Gastroesophageal sphincter (tissue), 4 donors: Measurements from ENCODE around the gene RAB3IL1. TPM values are rescaled to one million over a fixed set of nuclear protein-coding genes. Genes with fewer than 3 reads are reported as not detected.
"Not testable (repeated sequence)": the region's sequence is repeated elsewhere in the genome, so short reads cannot be mapped to it uniquely, and the experiment has no call there.

Source experiments
- ATAC-seq: fragments of 150-250 bp; one replicate; pipeline ENCODE4 v1.9.1; 2016; ENCODE audit warnings: mild to moderate bottlenecking, moderate library complexity
- H3K27ac ChIP-seq, 4 donors: fragments of 200-600 bp; sonication (generic) in 3 of 4; 1 replicate in 3 of 4; 2 replicates in 1 of 4; pipeline ENCODE4 v1.5.1; 2016 to 2019
- H3K27me3 ChIP-seq: fragments of 200-600 bp; sonication (generic); one replicate; pipeline ENCODE4 v1.5.1; 2019
- H3K36me3 ChIP-seq, 2 donors: fragments of 200-600 bp; sonication (generic); one replicate each; pipeline ENCODE4 v1.5.1; 2019; ENCODE audit warnings: control low read depth in 1 of 2
- H3K4me1 ChIP-seq, 3 donors: fragments of 200-600 bp; sonication (generic); 1 replicate in 2 of 3; 2 replicates in 1 of 3; pipeline ENCODE4 v1.5.1; 2016 to 2019; ENCODE audit warnings: control low read depth in 2 of 3
- H3K4me3 ChIP-seq, 2 donors: fragments of 200-600 bp; sonication (generic); one replicate each; pipeline ENCODE4 v1.5.1; 2019; ENCODE audit warnings: mild to moderate bottlenecking in 1 of 2, moderate library complexity in 1 of 2
- H3K9me3 ChIP-seq, 3 donors: fragments of 200-600 bp; sonication (generic); one replicate each; pipeline ENCODE4 v1.5.1; 2017 to 2019; ENCODE audit warnings: control low read depth in 2 of 3
- EP300 ChIP-seq: sonication (generic); formaldehyde crosslinking; IDR thresholded peaks from one replicate; pipeline ENCODE4 v1.6.1; 2017; ENCODE audit warnings: antibody characterized with exemption, mild to moderate bottlenecking
- POLR2A ChIP-seq, 2 donors: fragments of 450-650 bp; IDR thresholded peaks; one replicate each; pipeline ENCODE4 v1.6.1; 2017; ENCODE audit warnings: antibody characterized with exemption in 2 of 2, mild to moderate bottlenecking in 2 of 2, moderate library complexity in 1 of 2
- POLR2AphosphoS5 ChIP-seq: sonication (generic); formaldehyde crosslinking; IDR thresholded peaks from one replicate; pipeline ENCODE4 v1.6.1; 2017; ENCODE audit warnings: antibody characterized with exemption
- WGBS, 2 donors: methylation state at CpG; one replicate each; pipeline ENCODE4 v1.1.5; 2018; ENCODE audit warnings: low coverage in 1 of 2; 5-methylcytosine and 5-hydroxymethylcytosine counted together
- total RNA-seq, 4 donors: library from RNA; depleted of rRNA; stranded (reverse); fragments of >200 nt; gene quantifications; one replicate each; pipeline ENCODE4 v1.1.0, GENCODE V29; 2016
- TF ChIP-seq, protein P1 (sequence below), 4 experiments: fragments of 200-600 bp in 2 of 4; fragments of 450-650 bp in 2 of 4; sonication (generic) in 1 of 4; IDR thresholded peaks; one replicate each; pipeline ENCODE4 v1.5.1; 2017 to 2019; ENCODE audit warnings: antibody characterized with exemption in 4 of 4, mild to moderate bottlenecking in 2 of 4, moderate library complexity in 2 of 4

The RAB3IL1 gene
- total RNA-seq, 4 donors from 2014 or later = 11.5 to 22.1 (median 14.7) TPM

DNA sequence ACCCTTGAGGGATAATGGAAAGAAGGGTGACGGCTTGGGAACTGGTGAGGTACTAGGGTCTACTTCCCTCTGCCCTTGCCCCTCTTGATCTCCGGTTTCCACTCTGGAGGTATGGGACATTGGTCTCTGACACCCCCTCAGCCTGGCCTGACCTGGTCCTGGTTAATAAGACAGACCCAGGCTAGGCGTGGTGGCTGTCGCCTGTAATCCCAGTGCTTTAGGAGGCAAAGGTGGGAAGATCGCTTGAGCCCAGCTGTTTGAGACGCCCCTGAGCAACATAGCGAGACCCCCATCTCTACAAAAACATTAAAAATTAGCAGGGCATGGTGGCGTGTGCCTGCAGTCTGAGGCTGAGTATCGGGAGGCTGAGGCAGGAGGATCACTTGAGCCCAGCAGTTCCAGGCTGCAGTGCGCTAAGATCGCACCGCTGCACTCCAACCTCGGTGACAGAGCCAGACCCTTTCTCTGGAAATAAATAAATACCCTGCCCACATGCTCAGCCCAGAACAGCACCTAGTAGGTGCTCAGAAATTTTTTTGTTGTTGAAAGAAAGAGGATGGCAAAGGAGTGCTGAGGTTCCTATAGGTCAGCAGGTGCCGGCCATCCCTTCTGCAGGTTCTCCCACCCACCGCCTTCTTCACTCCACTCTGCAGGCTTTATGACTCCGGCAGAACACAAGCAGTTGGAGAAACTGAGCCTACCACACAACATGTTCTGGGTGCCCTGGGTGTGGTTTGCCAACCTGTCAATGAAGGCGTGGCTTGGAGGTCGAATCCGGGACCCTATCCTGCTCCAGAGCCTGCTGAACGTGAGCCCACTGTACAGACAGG is 39.0 kb upstream of the RAB3IL1 start:
- Histone ChIP-seq H3K27me3 (peaks cover 36% of the 10 kb centered on the region), H3K4me3 (peak overlapping the region in 1 of 2 donors; percentile 54), H3K36me3 (peaks cover 0 to 38% of the 10 kb centered on the region in 2 donors), H3K27ac (peak overlapping the region in 3 of 4 donors; percentile 78 to 83 (median 82)), H3K9me3 (no peaks in the 10 kb centered on the region), H3K4me1 (peaks cover 0 to 38% (median 11%) of the 10 kb centered on the region in 3 donors)
- TF ChIP-seq POLR2AphosphoS5 = no peak
- no peak for TF ChIP-seq POLR2A (IDR thresholded peaks at IDR 0.05)
- no peak for ATAC-seq
- 91 to 100% methylated on average over 2 to 11 of the region's 20 CpGs for WGBS, 2 donors

DNA sequence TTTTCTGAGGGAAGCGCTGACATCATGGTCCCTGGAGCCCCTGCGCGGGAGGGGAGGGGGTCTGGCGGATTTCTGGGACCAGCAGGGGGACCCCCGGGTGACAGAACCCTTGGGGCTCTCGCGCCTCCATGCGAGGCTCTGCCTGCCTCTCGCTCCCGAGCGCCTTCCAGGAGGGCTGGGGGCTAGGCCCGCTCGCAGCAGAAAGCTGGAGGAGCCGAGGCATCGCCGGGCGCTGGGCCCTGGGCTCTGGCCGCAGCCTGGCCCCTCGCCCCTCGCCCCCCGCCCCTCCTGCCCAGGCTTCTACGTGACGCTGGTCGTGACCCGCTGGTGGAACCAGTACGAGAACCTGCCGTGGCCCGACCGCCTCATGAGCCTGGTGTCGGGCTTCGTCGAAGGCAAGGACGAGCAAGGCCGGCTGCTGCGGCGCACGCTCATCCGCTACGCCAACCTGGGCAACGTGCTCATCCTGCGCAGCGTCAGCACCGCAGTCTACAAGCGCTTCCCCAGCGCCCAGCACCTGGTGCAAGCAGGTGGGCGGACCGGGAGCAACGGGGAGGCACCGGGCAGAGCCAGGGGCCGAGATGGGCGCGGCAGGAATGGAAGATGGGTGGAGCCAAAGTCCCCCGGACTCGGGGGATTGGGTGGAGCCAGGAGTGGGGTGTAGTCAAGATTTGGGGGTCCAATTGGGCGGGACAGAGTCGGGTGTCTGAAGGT is 38.2 kb upstream of the RAB3IL1 start:
- peaks cover 0 to 30% (median 8%) of the 10 kb centered on the region in 3 donors for H3K4me1 ChIP-seq
- H3K4me3 ChIP-seq = peak overlapping the region; percentile 32 to 54
- WGBS, 2 donors = 0 to 4% methylated on average over 1 to 23 of the region's 56 CpGs

DNA sequence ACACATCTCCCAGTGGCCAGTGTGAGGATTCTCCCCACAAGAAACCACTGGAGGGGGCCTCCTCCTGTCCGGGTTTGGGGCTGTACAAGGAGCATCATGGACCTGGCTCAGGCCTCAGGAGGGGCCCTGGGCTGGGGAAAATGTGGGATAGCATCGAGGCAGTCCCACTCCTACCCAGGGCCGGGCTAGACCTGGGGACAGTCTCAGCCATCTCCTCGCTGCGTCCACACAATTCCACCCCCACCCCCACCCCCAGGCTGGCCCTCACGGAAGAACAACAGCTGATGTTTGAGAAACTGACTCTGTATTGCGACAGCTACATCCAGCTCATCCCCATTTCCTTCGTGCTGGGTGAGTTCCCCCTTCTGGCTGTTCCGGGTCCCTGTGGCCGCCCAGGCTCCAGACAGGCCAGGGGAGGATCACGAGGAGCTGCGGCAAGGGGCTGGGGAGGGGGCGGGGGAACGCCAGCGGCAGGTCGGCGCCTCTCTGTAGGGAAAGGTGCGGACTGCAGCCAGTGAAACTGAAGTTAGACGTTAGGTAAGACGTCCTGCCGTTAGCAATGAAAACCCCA is 37.6 kb upstream of the RAB3IL1 start:
- WGBS, 2 donors = 20% methylated on average over 1 of the region's 21 CpGs; no CpG with 5 or more reads in 1 of the 2 donors
- Histone ChIP-seq H3K4me3 (peak overlapping the region; percentile 32 to 54), H3K4me1 (peaks cover 0 to 28% (median 8%) of the 10 kb centered on the region in 3 donors), H3K27ac (peak overlapping the region; percentile 3 to 83 (median 80)), H3K27me3 (peaks cover 36% of the 10 kb centered on the region), H3K9me3 (no peaks in the 10 kb centered on the region), H3K36me3 (peaks cover 0 to 33% of the 10 kb centered on the region in 2 donors)
- TF ChIP-seq EP300 (no peak), POLR2AphosphoS5 (peak; percentile 66), POLR2A (IDR thresholded peaks at IDR 0.05) (peak in 1 of 2 donors; percentile 21)
- TF ChIP-seq, protein P1, sequence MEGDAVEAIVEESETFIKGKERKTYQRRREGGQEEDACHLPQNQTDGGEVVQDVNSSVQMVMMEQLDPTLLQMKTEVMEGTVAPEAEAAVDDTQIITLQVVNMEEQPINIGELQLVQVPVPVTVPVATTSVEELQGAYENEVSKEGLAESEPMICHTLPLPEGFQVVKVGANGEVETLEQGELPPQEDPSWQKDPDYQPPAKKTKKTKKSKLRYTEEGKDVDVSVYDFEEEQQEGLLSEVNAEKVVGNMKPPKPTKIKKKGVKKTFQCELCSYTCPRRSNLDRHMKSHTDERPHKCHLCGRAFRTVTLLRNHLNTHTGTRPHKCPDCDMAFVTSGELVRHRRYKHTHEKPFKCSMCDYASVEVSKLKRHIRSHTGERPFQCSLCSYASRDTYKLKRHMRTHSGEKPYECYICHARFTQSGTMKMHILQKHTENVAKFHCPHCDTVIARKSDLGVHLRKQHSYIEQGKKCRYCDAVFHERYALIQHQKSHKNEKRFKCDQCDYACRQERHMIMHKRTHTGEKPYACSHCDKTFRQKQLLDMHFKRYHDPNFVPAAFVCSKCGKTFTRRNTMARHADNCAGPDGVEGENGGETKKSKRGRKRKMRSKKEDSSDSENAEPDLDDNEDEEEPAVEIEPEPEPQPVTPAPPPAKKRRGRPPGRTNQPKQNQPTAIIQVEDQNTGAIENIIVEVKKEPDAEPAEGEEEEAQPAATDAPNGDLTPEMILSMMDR (IDR thresholded peaks at IDR 0.05) = peak in 2 of 4 experiments; percentile 7 to 38
- peak; percentile 92 for ATAC-seq

More for the DNA sequence above, 38.2 kb upstream of the RAB3IL1 start:
- TF ChIP-seq, protein P1 (IDR thresholded peaks at IDR 0.05) = no peak
- TF ChIP-seq POLR2AphosphoS5 = peak; percentile 8
- Histone ChIP-seq H3K27me3 (peaks cover 36% of the 10 kb centered on the region), H3K36me3 (peaks cover 0 to 38% of the 10 kb centered on the region in 2 donors), H3K27ac (peak overlapping the region; percentile 3 to 83 (median 80)), H3K9me3 (no peaks in the 10 kb centered on the region)
- ATAC-seq = peak; percentile 52

DNA sequence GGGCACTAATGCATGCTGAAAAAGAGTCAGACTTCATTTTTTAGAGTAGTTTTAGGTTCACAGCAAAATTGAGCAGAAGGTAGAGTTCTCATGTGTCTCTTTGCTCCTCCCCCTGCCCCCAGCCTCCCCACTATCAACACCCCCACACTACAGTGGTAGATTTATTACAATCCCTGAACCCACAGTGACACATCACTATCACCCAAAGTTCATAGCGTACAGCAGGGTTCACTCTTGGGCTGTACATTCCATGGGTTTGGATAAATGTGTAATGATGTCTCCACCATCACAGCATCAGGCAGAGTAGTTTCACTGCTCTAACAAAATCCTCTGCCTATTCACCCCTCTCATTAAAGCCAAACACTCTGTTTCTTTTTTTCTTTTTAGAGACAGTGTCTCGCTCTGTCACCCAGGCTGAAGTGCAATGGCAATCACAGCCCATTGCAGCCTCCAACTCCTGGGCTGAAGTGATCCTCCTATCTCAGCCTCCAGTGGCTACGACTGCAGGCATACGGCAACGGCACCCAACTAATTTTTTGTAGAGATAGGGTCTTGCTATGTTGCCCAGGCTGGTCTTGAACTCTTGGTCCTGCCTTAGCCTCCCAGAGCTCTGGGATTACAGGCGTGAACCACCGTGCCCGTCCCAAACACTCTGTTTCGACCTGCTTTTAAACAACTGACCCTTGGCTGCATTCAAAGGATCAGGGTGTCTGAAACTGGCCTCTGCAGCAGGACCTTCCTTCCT is 36.9 kb upstream of the RAB3IL1 start:
- H3K9me3 ChIP-seq = no peaks in the 10 kb centered on the region
- TF ChIP-seq, protein P1 (IDR thresholded peaks at IDR 0.05) = no peak
- TF ChIP-seq EP300 (no peak), POLR2A (IDR thresholded peaks at IDR 0.05) (no peak), POLR2AphosphoS5 (no peak)
- peaks cover 36% of the 10 kb centered on the region for H3K27me3 ChIP-seq
- WGBS, 2 donors = 95 to 100% methylated on average over 1 to 7 of the region's 9 CpGs
- H3K4me3 ChIP-seq = peak overlapping the region in 1 of 2 donors; percentile 54
- H3K4me1 ChIP-seq = peaks cover 0 to 34% (median 14%) of the 10 kb centered on the region in 3 donors
- H3K27ac ChIP-seq = peak overlapping the region in 3 of 4 donors; percentile 78 to 83 (median 82)
- ATAC-seq = no peak
- peaks cover 0 to 27% of the 10 kb centered on the region in 2 donors for H3K36me3 ChIP-seq

DNA sequence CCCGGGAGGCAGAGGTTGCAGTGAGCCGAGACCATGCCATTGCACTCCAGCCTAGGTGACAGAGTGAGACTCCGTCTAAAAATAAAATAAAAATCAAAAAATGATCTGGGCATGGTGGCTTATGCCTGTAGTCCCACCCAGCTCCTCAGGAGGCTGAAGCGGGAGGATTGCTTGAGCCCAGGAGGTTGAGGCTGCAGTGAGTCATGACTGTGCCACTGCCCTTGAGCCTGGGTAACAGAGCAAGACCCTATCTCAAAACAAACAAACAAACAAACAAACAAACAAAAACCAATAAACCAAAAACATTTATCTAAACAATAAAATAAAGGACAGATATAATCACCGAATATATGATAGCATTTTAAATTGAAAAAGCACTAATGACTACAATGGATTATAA is 36.3 kb upstream of the RAB3IL1 start:
- H3K9me3 ChIP-seq, ATAC-seq, H3K27ac ChIP-seq, H3K4me3 ChIP-seq: not testable (repeated sequence)
- H3K4me1 ChIP-seq = peaks cover 0 to 40% (median 16%) of the 10 kb centered on the region in 3 donors
- peaks cover 0 to 21% of the 10 kb centered on the region in 2 donors for H3K36me3 ChIP-seq
- 88 to 100% methylated on average over 2 to 4 of the region's 5 CpGs for WGBS, 2 donors
- peaks cover 36% of the 10 kb centered on the region for H3K27me3 ChIP-seq
